Muscle of arm (tissue), 12 donors: ENCODE results near the gene SH3TC1. TPM values are rescaled to one million over a fixed set of nuclear protein-coding genes. Genes with fewer than 3 reads are reported as not detected.

ENCODE experiments used
- DNase-seq: peaks from one replicate; pipeline ENCODE4 v3.0.0-alpha.2; 2013
- polyA plus RNA-seq, 12 donors: library from polyadenylated mRNA; unstranded; fragments of 120-200 nt; gene quantifications; one replicate each; pipeline ENCODE4 v1.2.1, GENCODE V29; 2013; ENCODE audit not compliant: insufficient read length in 12 of 12

SH3TC1 gene
- polyA plus RNA-seq, 12 donors: 5.8 to 13.1 (median 8.3) TPM; not detected in 1

DNA sequence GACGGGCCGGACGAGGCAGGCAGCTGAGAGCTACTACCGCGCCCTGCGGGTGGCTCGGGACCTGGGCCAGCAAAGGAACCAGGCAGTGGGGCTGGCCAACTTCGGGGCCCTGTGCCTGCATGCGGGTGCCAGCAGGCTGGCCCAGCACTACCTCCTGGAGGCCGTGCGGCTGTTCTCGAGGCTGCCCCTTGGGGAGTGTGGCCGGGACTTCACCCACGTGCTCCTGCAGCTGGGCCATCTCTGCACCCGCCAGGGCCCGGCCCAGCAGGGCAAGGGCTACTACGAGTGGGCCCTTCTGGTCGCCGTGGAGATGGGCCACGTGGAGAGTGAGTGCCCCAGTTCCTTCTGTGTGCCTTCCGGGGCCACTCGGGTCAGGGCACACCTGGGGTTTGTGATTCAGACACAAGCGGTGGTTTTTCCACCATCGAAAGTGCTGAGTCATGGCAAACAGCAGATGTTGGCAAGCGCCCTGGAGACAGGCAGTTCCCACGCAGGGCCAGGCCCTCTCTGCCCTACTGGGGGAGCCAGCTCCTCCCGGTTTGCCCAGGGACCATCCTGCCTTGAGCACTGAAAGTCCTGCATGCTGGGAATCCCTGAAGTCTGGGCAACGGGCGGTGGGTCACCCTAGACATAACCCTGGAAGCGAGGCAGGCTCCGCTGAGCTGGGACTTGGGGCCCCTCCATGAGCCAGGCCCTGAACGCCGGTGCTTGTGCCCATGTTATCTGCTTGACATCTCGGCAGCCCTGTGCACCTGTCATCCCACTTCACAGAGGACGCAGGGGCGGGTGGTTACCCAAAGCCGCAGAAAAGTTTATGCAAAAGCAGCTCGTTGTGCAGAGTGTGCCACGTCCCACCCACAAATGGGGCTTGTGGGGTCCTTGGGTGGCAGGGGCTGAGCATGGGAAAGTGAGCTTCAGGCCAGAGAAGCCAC lies 29.5 kb downstream of the SH3TC1 start:
- peak; percentile 42 for DNase-seq

DNA sequence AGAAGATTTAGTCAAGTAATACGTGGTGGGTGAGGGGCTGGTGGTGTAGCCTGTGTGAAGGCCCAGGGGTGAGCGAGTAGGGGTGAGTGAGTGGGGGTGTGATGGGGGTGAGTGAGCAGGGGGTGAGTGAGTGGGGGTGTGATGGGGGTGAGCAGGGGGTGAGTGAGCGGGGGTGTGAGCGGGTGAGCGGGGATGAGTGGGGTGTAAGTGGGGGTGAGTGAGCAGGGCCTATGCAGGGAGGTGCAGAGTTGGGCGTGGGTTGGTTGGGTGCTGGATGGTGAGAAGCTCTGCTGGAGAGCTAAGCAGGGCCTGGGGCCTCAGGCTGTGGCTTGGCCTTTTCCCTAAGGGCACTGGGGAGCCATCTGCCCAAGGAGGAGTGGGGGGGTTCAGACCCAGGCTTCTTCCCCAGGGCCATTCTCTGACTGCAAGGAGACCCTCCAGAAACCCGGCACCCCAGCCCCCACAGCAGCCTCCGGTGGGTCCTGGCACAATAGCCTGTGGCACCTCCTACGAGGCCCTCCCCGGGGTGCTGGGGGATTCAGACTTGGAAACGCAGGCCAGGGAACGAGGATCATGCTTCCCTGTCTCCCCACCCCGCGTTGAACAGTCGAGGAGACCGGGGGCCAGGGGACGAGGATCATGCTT lies 30.4 kb downstream of the SH3TC1 start:
- DNase-seq: no peak

- no peak for DNase-seq
Measured at GRCh38 chr4:8230033-8230432, 30.9 kb downstream of the SH3TC1 start.

- no peak for DNase-seq
Measured at GRCh38 chr4:8230891-8231290, 31.8 kb downstream of the SH3TC1 start.

- no peak for DNase-seq
Measured at GRCh38 chr4:8231551-8232049, 32.5 kb downstream of the SH3TC1 start.

GRCh38 chr4:8232748-8233147 lies 33.7 kb downstream of the SH3TC1 start:
- no peak for DNase-seq

- no peak for DNase-seq
Measured at GRCh38 chr4:8233672-8234484, 34.8 kb downstream of the SH3TC1 start.

GRCh38 chr4:8234715-8235114 lies 35.6 kb downstream of the SH3TC1 start:
- DNase-seq: no peak

- no peak for DNase-seq
Measured at GRCh38 chr4:8235224-8235623, 36.1 kb downstream of the SH3TC1 start.

DNA sequence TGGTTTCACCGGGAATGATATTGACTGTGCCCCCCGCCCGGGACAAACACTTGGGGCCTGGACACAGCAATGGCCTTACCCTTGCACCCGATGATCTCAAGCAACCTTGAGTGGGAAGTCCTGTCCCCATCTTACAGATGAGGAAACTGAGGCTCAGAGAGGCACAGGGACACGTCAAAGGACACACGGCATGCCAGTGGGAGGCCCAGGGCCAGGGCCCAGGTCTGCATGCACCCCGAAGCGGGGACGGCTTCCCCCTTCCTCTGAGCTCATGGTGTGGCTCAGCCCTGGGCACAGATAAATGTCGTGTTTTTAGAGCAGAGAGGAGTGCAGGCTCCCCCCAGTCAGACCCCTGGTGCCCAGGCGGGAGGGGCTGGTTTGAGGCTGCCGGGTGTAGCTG lies 36.6 kb downstream of the SH3TC1 start:
- DNase-seq: no peak

DNA sequence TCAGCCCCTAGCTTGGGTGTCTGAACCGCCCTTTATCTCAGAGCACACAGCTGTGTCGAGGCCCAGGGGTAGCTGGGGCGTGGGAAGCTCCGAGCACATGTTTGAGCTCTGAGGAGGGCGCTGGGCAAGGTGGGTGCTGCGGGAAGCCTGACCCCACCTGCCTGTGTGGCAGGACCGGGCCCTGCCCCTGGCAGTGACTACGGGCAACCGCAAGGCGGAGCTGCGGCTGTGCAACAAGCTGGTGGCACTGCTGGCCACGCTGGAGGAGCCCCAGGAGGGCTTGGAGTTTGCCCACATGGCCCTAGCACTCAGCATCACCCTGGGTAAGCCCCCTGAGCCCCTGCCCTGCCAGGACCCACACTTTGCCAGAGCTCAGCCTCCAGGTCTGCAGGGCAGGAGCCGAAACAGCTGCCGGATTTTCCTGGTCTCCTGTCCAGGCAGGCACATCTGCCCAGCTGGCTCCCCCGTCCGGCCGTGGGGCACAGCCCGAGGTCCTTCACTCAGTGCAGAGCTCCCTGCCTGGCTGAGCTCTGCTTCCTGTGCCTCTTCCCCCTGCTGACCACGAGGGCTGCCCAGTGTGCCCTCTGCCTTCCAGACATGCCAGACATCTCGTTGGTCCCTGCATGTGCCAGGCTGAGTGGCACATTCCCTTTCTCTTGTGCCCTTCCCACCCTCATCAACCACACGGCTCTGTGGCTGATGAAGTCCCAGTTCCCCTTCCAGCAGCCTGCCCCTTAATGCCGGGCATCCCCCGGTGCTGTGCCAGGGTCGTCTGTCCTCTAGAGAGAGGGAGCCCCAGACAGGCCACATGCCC lies 37.2 kb downstream of the SH3TC1 start:
- no peak for DNase-seq

- DNase-seq: no peak
Measured at GRCh38 chr4:8236920-8237195, 37.8 kb downstream of the SH3TC1 start.

GRCh38 chr4:8237256-8237989 lies 38.3 kb downstream of the SH3TC1 start:
- no peak for DNase-seq

GRCh38 chr4:8238036-8238511 lies 39.0 kb downstream of the SH3TC1 start:
- DNase-seq: no peak

- no peak for DNase-seq
Measured at GRCh38 chr4:8238515-8239053, 39.5 kb downstream of the SH3TC1 start.

DNA sequence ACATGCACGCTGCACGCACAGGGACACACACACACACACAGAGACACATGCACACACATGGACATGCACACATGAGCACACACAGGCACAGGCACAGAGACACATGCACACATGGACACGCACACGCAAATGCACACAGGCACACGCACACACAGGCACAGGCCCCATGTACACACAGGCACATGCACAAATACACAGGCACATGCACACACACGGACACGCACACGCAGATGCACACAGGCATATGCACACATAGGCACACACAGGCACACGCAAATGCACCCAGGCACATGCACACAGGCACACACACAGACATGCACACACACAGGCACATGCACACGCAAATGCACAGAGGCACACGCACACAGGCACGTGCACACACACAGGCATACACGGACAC lies 40.1 kb downstream of the SH3TC1 start:
- no peak for DNase-seq

DNA sequence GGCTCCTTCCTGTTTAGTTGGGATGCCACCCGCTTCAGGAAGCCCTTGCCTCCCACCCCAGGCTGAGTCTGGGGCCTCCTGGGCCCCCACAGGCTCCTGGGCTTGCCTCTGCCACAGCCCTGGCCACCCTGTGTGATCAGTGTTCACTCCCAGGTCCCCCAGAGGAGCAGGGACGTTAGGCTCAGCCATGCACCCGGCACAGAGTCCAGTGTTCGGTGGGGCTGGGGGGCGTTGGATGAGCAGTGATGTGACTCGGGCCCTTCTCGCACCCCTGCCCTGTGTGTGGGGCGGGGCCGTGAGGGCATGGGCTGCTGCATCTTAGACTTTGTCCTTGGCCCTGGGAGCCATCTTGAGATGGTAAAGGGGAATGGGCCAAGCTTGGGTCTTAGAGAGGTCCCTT lies 40.6 kb downstream of the SH3TC1 start:
- no peak for DNase-seq

GRCh38 chr4:8240211-8241041 lies 41.3 kb downstream of the SH3TC1 start:
- DNase-seq: no peak

DNA sequence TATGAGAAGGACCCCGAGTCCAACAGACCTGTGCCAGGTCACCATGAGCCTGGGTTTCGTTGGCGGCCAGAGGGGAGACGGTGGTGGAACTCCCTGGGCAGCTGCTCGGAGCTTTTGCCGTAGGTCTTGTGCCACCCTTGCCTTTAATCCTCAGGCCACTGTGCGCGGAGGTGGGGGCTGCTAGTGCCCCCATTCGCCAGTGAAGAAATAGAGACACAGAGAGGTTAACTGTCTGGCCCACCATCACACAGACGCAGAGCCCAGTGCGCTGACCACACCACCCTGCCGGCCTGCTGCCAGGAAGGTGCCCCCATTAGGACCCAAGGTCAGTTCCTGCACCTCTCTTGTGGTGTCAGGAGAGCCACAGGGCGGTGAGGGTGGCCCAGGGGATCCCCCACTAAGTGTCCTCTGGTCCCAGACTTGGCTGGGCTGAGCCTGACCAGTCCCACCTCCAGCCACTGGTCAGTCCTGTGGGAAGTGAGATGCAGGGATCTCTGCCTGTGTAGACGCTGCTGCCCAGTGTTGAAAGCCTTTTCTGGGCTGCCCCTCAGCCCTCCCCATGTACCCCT lies 42.2 kb downstream of the SH3TC1 start:
- no peak for DNase-seq
